ENCODE measurements around the gene LRRTM2. TPM values are rescaled to one million over a fixed set of nuclear protein-coding genes. Genes with fewer than 3 reads are reported as not detected.

The LRRTM2 gene
- total RNA-seq, 1 donor from 2014 or later = 0.52 TPM

- Histone ChIP-seq H3K27me3 (ENCODE audit: control insufficient read depth in 3 of 3, insufficient read depth in 3 of 3, low read length in 3 of 3) (no peaks in the 10 kb centered on the region), H3K9me3 (ENCODE audit: control insufficient read depth in 3 of 3, low read length in 3 of 3) (no peaks in the 10 kb centered on the region), H3K27ac (ENCODE audit: low read depth, low read length) (no peak overlapping the region), H3K36me3 (ENCODE audit: control insufficient read depth in 3 of 3, insufficient read depth in 3 of 3, low read length in 3 of 3) (peaks cover 8 to 24% (median 18%) of the 10 kb centered on the region in 3 donors), H3K4me3 (ENCODE audit: low read length in 3 of 3) (no peak overlapping the region), H3K9ac (ENCODE audit: low read depth in 1 of 3, low read length in 3 of 3) (no peak overlapping the region), H3K4me1 (ENCODE audit: control insufficient read depth in 3 of 3, insufficient read depth in 3 of 3, low read length in 3 of 3) (peaks cover 3 to 15% (median 15%) of the 10 kb centered on the region in 3 donors)
Observed at GRCh38 chr5:138828556-138828955, 46.6 kb downstream of the LRRTM2 start.

GRCh38 chr5:138824924-138825863 lies 49.9 kb downstream of the LRRTM2 start:
- Histone ChIP-seq H3K27me3 (ENCODE audit: control insufficient read depth in 3 of 3, insufficient read depth in 3 of 3, low read length in 3 of 3) (no peaks in the 10 kb centered on the region), H3K27ac (ENCODE audit: low read depth, low read length) (no peak overlapping the region), H3K36me3 (ENCODE audit: control insufficient read depth in 3 of 3, insufficient read depth in 3 of 3, low read length in 3 of 3) (peaks cover 8 to 20% (median 18%) of the 10 kb centered on the region in 3 donors), H3K9me3 (ENCODE audit: control insufficient read depth in 3 of 3, low read length in 3 of 3) (no peaks in the 10 kb centered on the region), H3K4me1 (ENCODE audit: control insufficient read depth in 3 of 3, insufficient read depth in 3 of 3, low read length in 3 of 3) (peaks cover 6 to 23% (median 9%) of the 10 kb centered on the region in 3 donors), H3K4me3 (ENCODE audit: low read length in 3 of 3) (no peak overlapping the region), H3K9ac (ENCODE audit: low read depth in 1 of 3, low read length in 3 of 3) (no peak overlapping the region)

- no peak overlapping the region for H3K27ac ChIP-seq (ENCODE audit: low read depth, low read length)
Observed at GRCh38 chr5:138824516-138824915, 50.6 kb downstream of the LRRTM2 start.

GRCh38 chr5:138820695-138821094 lies 54.4 kb downstream of the LRRTM2 start:
- Histone ChIP-seq H3K36me3 (ENCODE audit: control insufficient read depth in 3 of 3, insufficient read depth in 3 of 3, low read length in 3 of 3) (peaks cover 0 to 6% (median 3%) of the 10 kb centered on the region in 3 donors), H3K4me1 (ENCODE audit: control insufficient read depth in 3 of 3, insufficient read depth in 3 of 3, low read length in 3 of 3) (peaks cover 18 to 40% (median 24%) of the 10 kb centered on the region in 3 donors), H3K27ac (ENCODE audit: low read depth, low read length) (no peak overlapping the region), H3K27me3 (ENCODE audit: control insufficient read depth in 3 of 3, insufficient read depth in 3 of 3, low read length in 3 of 3) (no peaks in the 10 kb centered on the region), H3K4me3 (ENCODE audit: low read length in 3 of 3) (no peak overlapping the region), H3K9ac (ENCODE audit: low read depth in 1 of 3, low read length in 3 of 3) (no peak overlapping the region), H3K9me3 (ENCODE audit: control insufficient read depth in 3 of 3, low read length in 3 of 3) (no peaks in the 10 kb centered on the region)

More at GRCh38 chr5:138824516-138824915, 50.6 kb downstream of the LRRTM2 start:
- Histone ChIP-seq H3K4me3 (ENCODE audit: low read length in 3 of 3) (no peak overlapping the region), H3K27me3 (ENCODE audit: control insufficient read depth in 3 of 3, insufficient read depth in 3 of 3, low read length in 3 of 3) (no peaks in the 10 kb centered on the region), H3K4me1 (ENCODE audit: control insufficient read depth in 3 of 3, insufficient read depth in 3 of 3, low read length in 3 of 3) (peaks cover 7 to 27% (median 13%) of the 10 kb centered on the region in 3 donors), H3K9me3 (ENCODE audit: control insufficient read depth in 3 of 3, low read length in 3 of 3) (no peaks in the 10 kb centered on the region), H3K36me3 (ENCODE audit: control insufficient read depth in 3 of 3, insufficient read depth in 3 of 3, low read length in 3 of 3) (peaks cover 8 to 20% (median 18%) of the 10 kb centered on the region in 3 donors), H3K9ac (ENCODE audit: low read depth in 1 of 3, low read length in 3 of 3) (no peak overlapping the region)

- H3K27me3 ChIP-seq (ENCODE audit: control insufficient read depth in 3 of 3, insufficient read depth in 3 of 3, low read length in 3 of 3) = no peaks in the 10 kb centered on the region
- peak overlapping the region in 1 of 3 donors; percentile 4 for H3K9ac ChIP-seq (ENCODE audit: low read depth in 1 of 3, low read length in 3 of 3)
- peaks cover 18 to 37% (median 24%) of the 10 kb centered on the region in 3 donors for H3K4me1 ChIP-seq (ENCODE audit: control insufficient read depth in 3 of 3, insufficient read depth in 3 of 3, low read length in 3 of 3)
- H3K9me3 ChIP-seq (ENCODE audit: control insufficient read depth in 3 of 3, low read length in 3 of 3) = no peaks in the 10 kb centered on the region
- no peak overlapping the region for H3K4me3 ChIP-seq (ENCODE audit: low read length in 3 of 3)
- H3K36me3 ChIP-seq (ENCODE audit: control insufficient read depth in 3 of 3, insufficient read depth in 3 of 3, low read length in 3 of 3) = peaks cover 0 to 2% (median 2%) of the 10 kb centered on the region in 3 donors
- peak overlapping the region; percentile 14 for H3K27ac ChIP-seq (ENCODE audit: low read depth, low read length)
Observed at GRCh38 chr5:138819081-138819480, 56.1 kb downstream of the LRRTM2 start.

Other genes with a start within 250 kb of the LRRTM2 start
- gene CTNNA1, start 121.9 kb downstream of the LRRTM2 start, total RNA-seq = 375 TPM

Measured in skeletal muscle tissue (tissue), 4 donors.